HTR-8/SVneo (cell line): ENCODE results near the gene ATG101.
A peak's percentile ranks its signal among the peaks of the same experiment; 100 is the strongest.

Experiments used
- DNase-seq: peaks from one replicate; pipeline ENCODE4 v3.0.0; 2011; ENCODE audit warnings: low spot score, mixed read lengths; ENCODE audit not compliant: insufficient read length
- FAIRE-seq: peaks from 2 replicates; lab custom pipeline; 2011; peaks lifted over from hg19 to GRCh38; lab: Jason Lieb, UNC

The ATG101 gene

DNA sequence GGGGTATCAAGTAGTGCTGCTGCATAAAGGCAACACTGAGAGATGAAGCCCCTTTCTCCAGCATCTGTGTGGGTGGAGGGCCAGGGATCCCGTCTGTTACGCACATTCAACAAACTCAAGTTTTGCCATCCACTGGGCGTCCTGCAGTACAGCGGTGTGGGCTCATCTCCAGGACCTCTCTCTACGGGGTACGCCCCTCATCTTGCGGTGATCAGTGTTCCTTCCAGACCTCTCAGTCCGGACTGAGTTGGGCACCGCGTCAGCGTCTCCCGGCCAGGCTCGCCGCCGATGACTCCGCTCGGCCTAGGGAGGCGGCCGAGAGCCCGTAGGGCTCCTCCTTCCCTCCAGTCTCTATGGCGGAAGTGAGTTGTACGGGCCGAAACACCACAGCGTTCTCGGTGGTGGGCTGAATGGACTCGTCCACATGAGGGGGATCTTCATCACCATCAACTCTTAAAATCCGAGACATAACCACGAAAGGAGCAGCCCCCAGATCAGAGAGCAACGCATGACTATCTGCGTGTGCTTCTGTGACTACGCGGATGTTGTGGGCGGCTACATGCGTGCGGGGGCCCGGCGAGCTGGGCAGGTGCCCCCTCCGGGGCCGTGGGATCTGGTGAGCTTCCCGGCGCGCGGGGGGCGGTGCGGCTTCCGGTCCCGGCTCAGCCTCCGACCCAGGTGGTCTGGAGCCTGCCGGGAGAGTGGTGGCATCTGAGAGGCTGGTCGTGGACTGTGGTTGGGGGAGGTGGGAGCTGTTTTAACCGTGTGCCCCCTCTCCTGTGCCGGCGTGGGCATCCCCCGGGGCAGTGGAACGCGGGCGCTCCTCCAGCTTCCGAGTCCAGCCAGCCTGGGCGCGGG is at the start of gene ATG101:
Gene ATG101 (plus strand): TSS at position 652 of the 858 bp plus-strand sequence. CDS start 3,673 bp downstream, outside the sequence.
- DNase-seq: peak; percentile 90
- FAIRE-seq: peak; percentile 86

GRCh38 chr12:52020539-52021336 is 49.0 kb upstream of the ATG101 start:
- DNase-seq (peak; percentile 79), FAIRE-seq (no peak)

- DNase-seq: no peak
- no peak for FAIRE-seq
Observed at GRCh38 chr12:52022841-52023181, 47.0 kb upstream of the ATG101 start.

GRCh38 chr12:52023182-52023975 is 46.4 kb upstream of the ATG101 start:
- peak; percentile 85 for DNase-seq
- peak; percentile 76 for FAIRE-seq

DNA sequence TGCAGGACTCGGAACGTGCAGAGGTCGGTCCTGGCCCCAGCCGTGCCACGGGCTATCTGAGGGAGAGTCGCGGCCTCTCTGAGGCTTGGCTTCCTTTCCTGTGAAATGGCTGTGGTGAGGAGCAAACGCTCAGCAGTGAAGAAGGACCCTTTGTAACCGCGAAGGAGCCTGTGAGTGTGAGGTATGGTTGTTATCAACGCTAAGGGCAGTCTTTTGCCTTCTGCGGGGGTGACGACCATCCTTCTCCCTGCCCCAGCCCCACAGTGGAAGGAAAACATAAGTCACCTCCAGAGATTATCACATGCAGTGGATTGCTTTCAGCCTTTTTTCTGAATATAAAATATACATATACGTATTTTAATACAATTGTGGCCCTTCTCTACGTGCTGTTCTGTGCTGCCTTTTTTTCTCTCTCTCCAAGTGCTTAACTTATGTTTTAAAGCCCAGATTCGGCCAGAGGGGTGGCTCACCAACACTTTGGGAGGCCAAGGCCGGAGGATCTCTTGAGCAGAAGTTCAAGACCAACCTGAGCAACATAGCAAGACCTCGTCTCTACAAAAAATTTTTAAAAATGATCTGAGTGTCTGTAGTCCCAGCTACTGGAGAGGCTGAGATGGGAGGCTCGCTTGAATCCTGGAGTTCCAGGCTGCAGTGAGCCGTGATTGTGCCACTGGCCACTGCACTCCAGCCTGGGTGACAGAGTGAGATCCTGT is 45.6 kb upstream of the ATG101 start:
- FAIRE-seq (no peak), DNase-seq (no peak)

GRCh38 chr12:52024845-52025230 is 44.9 kb upstream of the ATG101 start:
- no peak for DNase-seq
- FAIRE-seq: no peak

- DNase-seq: no peak
- FAIRE-seq: no peak
Observed at GRCh38 chr12:52026263-52026662, 43.5 kb upstream of the ATG101 start.

DNA sequence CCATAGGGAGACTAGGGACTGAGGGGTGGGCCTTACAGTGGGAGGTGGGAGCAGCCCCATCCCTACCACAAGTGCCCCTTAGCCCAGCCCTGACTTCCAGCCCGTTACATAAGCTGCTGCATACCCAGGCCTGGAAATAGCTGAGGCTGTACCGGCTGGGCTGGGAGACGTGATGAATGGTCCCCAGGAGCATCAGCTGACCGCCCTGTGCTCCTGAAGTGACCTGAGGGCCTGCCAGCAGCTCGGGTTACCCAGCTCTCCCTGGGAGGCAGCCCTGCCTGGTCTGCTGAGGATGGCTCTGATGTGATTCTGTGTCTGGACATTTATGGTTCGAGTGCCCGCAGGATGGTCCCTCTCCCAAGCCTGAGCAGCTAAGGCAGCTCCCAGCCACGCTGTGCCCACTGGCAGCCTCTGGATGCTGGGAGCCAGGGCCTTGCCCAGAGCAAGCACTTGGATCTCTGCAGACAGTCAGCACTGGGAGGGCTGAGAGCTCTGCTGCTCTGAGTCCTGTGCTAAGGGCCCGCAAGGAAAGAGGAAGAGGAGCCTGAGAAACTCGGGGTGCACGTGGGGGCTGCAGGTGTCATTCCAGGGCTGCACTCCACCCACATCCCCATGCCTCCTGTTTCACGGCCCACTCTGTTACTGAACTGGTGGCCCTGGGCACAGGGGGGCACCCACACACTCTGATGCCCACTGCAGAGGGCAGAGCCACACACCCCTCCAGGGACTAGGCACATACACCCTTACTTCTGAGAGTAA is 42.5 kb upstream of the ATG101 start:
- no peak for FAIRE-seq
- no peak for DNase-seq

- DNase-seq (no peak), FAIRE-seq (no peak)
Observed at GRCh38 chr12:52029685-52030084, 40.1 kb upstream of the ATG101 start.

- DNase-seq: no peak
- FAIRE-seq: no peak
Observed at GRCh38 chr12:52032446-52032803, 37.4 kb upstream of the ATG101 start.

DNA sequence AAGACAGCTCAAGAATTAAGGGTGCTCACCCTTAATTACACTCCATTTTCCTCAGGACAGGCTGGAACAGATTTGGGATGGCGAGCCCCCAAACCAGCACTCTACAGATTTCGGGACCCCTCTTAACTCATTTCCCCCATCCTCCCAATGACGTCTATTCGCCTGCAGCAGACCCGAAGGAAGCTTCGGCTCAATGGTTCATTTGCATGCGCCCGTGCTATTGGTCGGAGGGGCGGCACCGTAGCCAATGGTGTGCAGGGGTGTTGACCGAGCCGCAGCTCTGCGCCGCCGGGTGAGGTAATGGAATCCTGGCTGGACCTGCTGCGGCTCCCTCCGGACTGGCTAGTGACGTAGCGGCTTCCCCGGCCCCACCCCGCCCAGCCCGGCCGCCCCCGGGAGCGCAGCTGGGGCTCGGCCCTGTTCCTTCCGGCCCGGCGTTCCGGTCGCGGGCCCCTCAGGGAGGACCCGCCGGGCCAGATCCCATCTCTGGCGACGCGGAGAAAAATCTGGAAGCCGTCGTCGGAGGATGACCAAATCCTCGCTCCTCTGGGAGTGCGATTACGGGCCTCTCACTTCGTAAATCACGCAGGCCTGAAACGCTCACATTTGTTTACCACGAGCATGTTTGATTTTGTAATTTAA is 36.9 kb upstream of the ATG101 start:
- FAIRE-seq (peak; percentile 93), DNase-seq (peak; percentile 94)

GRCh38 chr12:52033446-52034140 is 36.2 kb upstream of the ATG101 start:
- FAIRE-seq (no peak), DNase-seq (no peak)

DNA sequence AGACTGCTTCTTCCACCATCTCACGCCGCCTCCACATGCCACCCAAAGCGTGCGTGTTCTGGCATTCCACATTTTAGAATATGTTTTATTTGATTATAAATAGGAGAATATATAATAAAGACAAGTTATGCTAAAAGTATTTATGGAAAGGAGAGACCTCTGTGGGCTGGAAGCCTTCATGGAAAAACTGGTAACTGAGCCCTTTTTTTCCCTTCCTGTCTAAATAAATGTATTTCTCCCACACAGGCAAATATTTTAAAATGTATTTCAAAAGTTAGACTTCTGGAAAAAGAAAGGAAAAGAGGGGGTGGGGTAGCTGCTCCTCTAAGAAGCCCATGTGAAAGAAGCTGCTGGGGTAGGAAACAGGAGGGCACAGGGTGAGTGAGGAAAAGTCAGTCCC is 34.6 kb upstream of the ATG101 start:
- DNase-seq (no peak), FAIRE-seq (no peak)

DNA sequence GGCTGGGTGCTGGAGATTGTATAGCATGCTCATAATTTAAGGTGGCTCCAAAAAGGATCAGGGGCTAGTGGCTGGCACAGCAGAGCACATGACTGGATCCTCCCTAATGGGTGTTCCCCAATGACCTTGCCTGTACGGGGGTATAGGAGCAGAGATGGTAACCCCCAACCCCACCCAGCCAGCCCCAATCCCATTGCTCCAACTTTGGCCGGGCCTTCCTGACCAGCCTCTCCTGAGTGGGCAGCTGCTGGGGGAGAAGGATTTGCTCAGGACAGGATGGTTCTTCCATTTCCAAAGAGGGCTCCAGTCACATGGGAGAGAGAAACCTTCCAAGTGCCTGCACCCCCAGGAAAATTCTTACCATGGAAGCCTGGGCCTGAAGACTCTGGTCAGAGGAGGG is 33.9 kb upstream of the ATG101 start:
- FAIRE-seq (no peak), DNase-seq (no peak)

- FAIRE-seq: no peak
- peak; percentile 66 for DNase-seq
Observed at GRCh38 chr12:52036587-52037171, 33.1 kb upstream of the ATG101 start.

DNA sequence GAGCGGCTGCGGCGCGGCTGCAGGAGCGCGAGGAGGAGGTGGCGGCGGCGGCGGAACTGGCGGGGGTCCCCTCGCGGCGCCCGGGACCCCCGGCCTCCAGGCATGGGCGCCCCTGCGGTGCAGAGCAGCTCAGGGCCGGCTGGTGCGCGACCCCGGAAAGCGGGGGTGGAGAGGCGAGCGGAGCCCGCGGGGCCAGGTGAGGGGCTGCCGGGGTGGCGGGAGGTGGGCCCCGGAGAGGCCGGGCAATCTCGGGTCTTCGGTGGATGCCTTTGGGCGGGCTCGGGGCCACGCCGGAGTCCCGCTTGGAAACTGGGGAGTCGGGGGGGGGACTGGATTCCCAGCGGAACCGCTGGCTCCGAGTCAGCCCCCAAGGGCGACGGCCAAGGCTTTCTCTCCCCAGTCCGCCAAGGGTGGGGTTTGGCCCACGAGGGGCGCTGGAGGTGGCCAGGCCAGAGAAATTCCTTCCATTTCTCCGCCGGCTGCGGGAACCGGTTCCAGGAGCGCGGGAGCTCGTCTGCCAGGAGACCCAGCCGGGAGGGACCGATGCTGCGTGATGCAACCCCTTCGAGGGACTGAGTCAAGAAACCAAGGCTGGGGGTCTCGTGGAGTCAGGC is 32.4 kb upstream of the ATG101 start:
- no peak for DNase-seq

GRCh38 chr12:52038447-52038846 is 31.3 kb upstream of the ATG101 start:
- no peak for FAIRE-seq

More for the DNA sequence above, 32.4 kb upstream of the ATG101 start:
- FAIRE-seq: no peak

More at GRCh38 chr12:52038447-52038846, 31.3 kb upstream of the ATG101 start:
- no peak for DNase-seq
